ENCODE results near the gene CLEC2D.
"Not testable (repeated sequence)": the region's sequence is repeated elsewhere in the genome, so short reads cannot be mapped to it uniquely, and the experiment has no call there.

The CLEC2D gene

DNA sequence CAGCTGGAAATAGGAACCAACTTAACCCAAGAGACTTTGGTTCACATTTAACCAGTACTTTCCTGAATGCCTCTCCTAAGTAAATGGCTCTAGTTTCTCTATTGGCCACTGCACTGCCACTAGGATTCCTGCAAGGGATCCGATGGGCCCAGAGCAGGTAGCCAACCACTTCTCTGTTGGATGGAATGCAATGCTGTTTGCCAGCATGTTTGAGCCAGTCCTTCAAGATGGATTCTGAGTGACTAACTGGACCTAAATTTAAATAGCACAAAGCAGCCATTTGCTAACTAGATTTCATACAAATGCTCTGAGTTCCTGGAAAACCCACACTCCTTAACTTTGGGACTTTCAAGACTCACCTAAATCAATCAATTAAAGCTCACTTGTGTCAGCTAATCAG is 9.5 kb upstream of the CLEC2D start:
- TF ChIP-seq CTCF (IDR thresholded peaks at IDR 0.05), result no peak
- no peak overlapping the region for H3K4me3 ChIP-seq
- DNase-seq (ENCODE audit: low spot score), result no peak
- H3K27ac ChIP-seq, result no peak overlapping the region

DNA sequence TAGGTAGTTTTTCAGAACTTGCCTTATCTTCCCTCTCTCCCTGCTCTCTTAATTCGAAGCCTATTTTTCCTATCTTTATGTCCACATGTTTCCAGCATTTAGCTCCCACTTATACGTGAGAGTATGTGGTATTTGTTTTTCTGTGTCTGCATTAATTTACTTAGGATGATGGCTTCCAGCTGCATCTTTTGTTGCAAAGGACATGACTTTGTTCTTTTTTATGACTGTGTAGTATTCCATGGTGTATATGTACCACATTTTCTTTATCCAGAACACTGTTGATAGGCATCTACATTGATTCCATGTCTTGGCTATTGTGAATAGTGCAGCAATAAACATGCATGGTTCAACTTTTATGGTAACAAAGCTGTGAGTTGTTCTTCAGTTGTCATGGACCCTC is 7.8 kb upstream of the CLEC2D start:
- Histone ChIP-seq H3K27ac (no peak overlapping the region), H3K4me3 (no peak overlapping the region)
- no peak for DNase-seq (ENCODE audit: low spot score)
- no peak for TF ChIP-seq CTCF (IDR thresholded peaks at IDR 0.05)

DNA sequence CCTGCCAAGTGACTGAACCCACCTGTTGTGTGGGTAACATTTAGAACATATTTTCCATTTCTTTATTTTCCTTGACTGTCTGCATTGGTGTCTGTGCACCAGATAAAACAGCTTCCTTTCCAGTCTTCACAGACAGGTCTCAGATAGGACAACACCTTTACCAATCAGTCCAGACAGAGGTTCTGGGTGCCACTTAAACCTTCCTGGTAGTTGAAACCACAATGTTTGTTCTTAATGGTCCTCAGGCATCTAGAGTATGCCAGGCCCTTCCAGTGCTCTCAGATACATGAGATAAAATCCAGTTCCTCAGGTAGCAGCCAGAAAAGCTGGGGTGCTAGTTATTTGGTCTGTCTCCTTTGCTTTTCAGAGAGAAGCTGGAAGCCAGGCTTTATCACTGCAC is 7.0 kb upstream of the CLEC2D start:
- Histone ChIP-seq H3K27ac (no peak overlapping the region), H3K4me3 (no peak overlapping the region)
- no peak for TF ChIP-seq CTCF (IDR thresholded peaks at IDR 0.05)
- DNase-seq (ENCODE audit: low spot score), result no peak

- DNase-seq (ENCODE audit: low spot score), result no peak
- no peak for TF ChIP-seq CTCF (IDR thresholded peaks at IDR 0.05)
- H3K4me3 ChIP-seq, result no peak overlapping the region
- H3K27ac ChIP-seq, result no peak overlapping the region
Measured at GRCh38 chr12:9667403-9668160, 1.9 kb upstream of the CLEC2D start.

- TF ChIP-seq CTCF (IDR thresholded peaks at IDR 0.05), result no peak
- no peak overlapping the region for H3K4me3 ChIP-seq
- H3K27ac ChIP-seq, result no peak overlapping the region
- DNase-seq (ENCODE audit: low spot score), result no peak
Measured at GRCh38 chr12:9668161-9669018, 1.1 kb upstream of the CLEC2D start.

- Histone ChIP-seq H3K27ac (no peak overlapping the region), H3K4me3 (no peak overlapping the region)
- no peak for DNase-seq (ENCODE audit: low spot score)
- TF ChIP-seq CTCF (IDR thresholded peaks at IDR 0.05), result no peak
Measured at GRCh38 chr12:9669019-9669326, 540 bp upstream of the CLEC2D start.

GRCh38 chr12:9672340-9672739 is 2.8 kb downstream of the CLEC2D start:
- not testable (repeated sequence) for H3K4me3 ChIP-seq; H3K27ac ChIP-seq; DNase-seq (ENCODE audit: low spot score)
